ENCODE data around the gene NRSN2.

NRSN2 gene

GRCh38 chr20:404088-404487 lies 57.2 kb downstream of the NRSN2 start:
- Histone ChIP-seq H3K9ac (ENCODE audit: low read depth, low read length, poor library complexity, severe bottlenecking) (no peak overlapping the region), H2AFZ (ENCODE audit: low read length) (no peak overlapping the region), H3K27me3 (ENCODE audit: insufficient read depth, low read length, poor library complexity, severe bottlenecking) (no peaks in the 10 kb centered on the region), H3K4me1 (ENCODE audit: insufficient read depth, low read length, poor library complexity, severe bottlenecking) (peaks cover 39% of the 10 kb centered on the region), H3K4me3 (ENCODE audit: low read length, poor library complexity, severe bottlenecking) (no peak overlapping the region), H3F3A (ENCODE audit: low read depth) (no peaks in the 10 kb centered on the region), H3K9me3 (ENCODE audit: insufficient read depth, low read depth, low read length) (no peaks in the 10 kb centered on the region), H3K79me2 (ENCODE audit: insufficient read depth, low read length) (peaks cover 9% of the 10 kb centered on the region), H4K20me1 (ENCODE audit: insufficient read depth, low read length, poor library complexity, severe bottlenecking) (no peaks in the 10 kb centered on the region), H3K9me2 (replicated peaks; ENCODE audit: low read depth, low read length) (no peaks in the 10 kb centered on the region), H3K36me3 (ENCODE audit: insufficient read depth, low read length) (no peaks in the 10 kb centered on the region), H3K4me2 (ENCODE audit: low read depth, low read length, poor library complexity, severe bottlenecking) (no peak overlapping the region)
- no peak for TF ChIP-seq CTCF (conservative IDR thresholded peaks at IDR 0.05; ENCODE audit: low read length)

Measured in Loucy (cell line).